ENCODE results near the gene CACNA2D3. TPM values are rescaled to one million over a fixed set of nuclear protein-coding genes. Genes with fewer than 3 reads are reported as not detected.

Gene CACNA2D3
- total RNA-seq, 1 experiment from 2014 or later = not detected

- intact Hi-C loops (cut with micrococcal nuclease; ENCODE audit: unreplicated experiment) = no loop called here
Measured at GRCh38 chr3:54831112-54831511, 708.8 kb downstream of the CACNA2D3 start.

GRCh38 chr3:54832876-54833275 lies 710.5 kb downstream of the CACNA2D3 start:
- no TSS peak for BruUV-seq (replicated peaks)
- Histone ChIP-seq H3K27me3 (replicated peaks; ENCODE audit: control insufficient read depth, insufficient read depth, low read length) (no peaks in the 10 kb centered on the region), H3K4me1 (no peaks in the 10 kb centered on the region), H3K9me3 (peaks cover 7% of the 10 kb centered on the region; the same call in 1 of the 2 replicates), H3K36me3 (ENCODE audit: control insufficient read depth, insufficient read depth, low read length) (no peaks in the 10 kb centered on the region), H3K4me3 (ENCODE audit: low read depth, low read length) (no peak overlapping the region)
- intact Hi-C loops (cut with micrococcal nuclease; ENCODE audit: unreplicated experiment) = no loop called here
- Mint-ChIP-seq H3K36me3 (ENCODE audit: insufficient read depth, unreplicated experiment) (no peaks in the 10 kb centered on the region), H3K9me3 (ENCODE audit: unreplicated experiment) (peaks cover 9% of the 10 kb centered on the region), H3K27ac (ENCODE audit: unreplicated experiment) (no peak overlapping the region), H3K4me1 (ENCODE audit: low read depth, unreplicated experiment) (no peaks in the 10 kb centered on the region), H3K4me3 (ENCODE audit: unreplicated experiment) (no peak overlapping the region), H3K27me3 (ENCODE audit: insufficient read depth, unreplicated experiment) (no peaks in the 10 kb centered on the region)
- ChIA-PET CTCF (no interaction called here), POLR2A (no interaction called here)
- no peak for TF ChIP-seq CTCF (IDR thresholded peaks at IDR 0.05; ENCODE audit: insufficient read depth in 1 of 2, low read depth in 1 of 2, low read length in 1 of 2, severe bottlenecking in 1 of 2, unreplicated experiment in 1 of 2)
- DNase-seq = no peak

More at GRCh38 chr3:54831112-54831511, 708.8 kb downstream of the CACNA2D3 start:
- Mint-ChIP-seq H3K4me3 (ENCODE audit: unreplicated experiment) (no peak overlapping the region), H3K36me3 (ENCODE audit: insufficient read depth, unreplicated experiment) (no peaks in the 10 kb centered on the region), H3K27ac (ENCODE audit: unreplicated experiment) (no peak overlapping the region), H3K27me3 (ENCODE audit: insufficient read depth, unreplicated experiment) (no peaks in the 10 kb centered on the region), H3K9me3 (ENCODE audit: unreplicated experiment) (peaks cover 9% of the 10 kb centered on the region), H3K4me1 (ENCODE audit: low read depth, unreplicated experiment) (no peaks in the 10 kb centered on the region)
- CTCF ChIA-PET = interaction anchor here (0.6 kb wide), 1 partner anchor 676 kb away, joined by 4 read pairs; no protein-coding TSS in a partner anchor
- TF ChIP-seq CTCF (IDR thresholded peaks at IDR 0.05; ENCODE audit: insufficient read depth in 1 of 2, low read depth in 1 of 2, low read length in 1 of 2, severe bottlenecking in 1 of 2, unreplicated experiment in 1 of 2) = no peak
- no peak for DNase-seq
- Histone ChIP-seq H3K9me3 (peaks cover 7% of the 10 kb centered on the region; the same call in 1 of the 2 replicates), H3K4me1 (no peaks in the 10 kb centered on the region), H3K27me3 (replicated peaks; ENCODE audit: control insufficient read depth, insufficient read depth, low read length) (no peaks in the 10 kb centered on the region), H3K36me3 (ENCODE audit: control insufficient read depth, insufficient read depth, low read length) (no peaks in the 10 kb centered on the region), H3K4me3 (ENCODE audit: low read depth, low read length) (no peak overlapping the region)
- BruUV-seq (replicated peaks) = no TSS peak
- POLR2A ChIA-PET = no interaction called here

- no peak overlapping the region for H3K4me3 Mint-ChIP-seq (ENCODE audit: unreplicated experiment)
Measured at GRCh38 chr3:54835701-54836100, 713.3 kb downstream of the CACNA2D3 start.

More at GRCh38 chr3:54835701-54836100, 713.3 kb downstream of the CACNA2D3 start:
- POLR2A ChIA-PET = no interaction called here
- H3K9me3 Mint-ChIP-seq (ENCODE audit: unreplicated experiment) = peaks cover 9% of the 10 kb centered on the region
- BruUV-seq (replicated peaks) = no TSS peak
- intact Hi-C loops (cut with micrococcal nuclease; ENCODE audit: unreplicated experiment) = no loop called here
- Histone ChIP-seq H3K4me1 (no peaks in the 10 kb centered on the region), H3K27me3 (replicated peaks; ENCODE audit: control insufficient read depth, insufficient read depth, low read length) (no peaks in the 10 kb centered on the region), H3K36me3 (ENCODE audit: control insufficient read depth, insufficient read depth, low read length) (no peaks in the 10 kb centered on the region), H3K4me3 (ENCODE audit: low read depth, low read length) (no peak overlapping the region), H3K9me3 (peaks cover 3% of the 10 kb centered on the region; the same call in 1 of the 2 replicates)
- TF ChIP-seq CTCF (IDR thresholded peaks at IDR 0.05; ENCODE audit: insufficient read depth in 1 of 2, low read depth in 1 of 2, low read length in 1 of 2, severe bottlenecking in 1 of 2, unreplicated experiment in 1 of 2) = no peak
- H3K36me3 Mint-ChIP-seq (ENCODE audit: insufficient read depth, unreplicated experiment) = no peaks in the 10 kb centered on the region
- CTCF ChIA-PET = no interaction called here
- no peaks in the 10 kb centered on the region for H3K4me1 Mint-ChIP-seq (ENCODE audit: low read depth, unreplicated experiment)
- no peaks in the 10 kb centered on the region for H3K27me3 Mint-ChIP-seq (ENCODE audit: insufficient read depth, unreplicated experiment)
- no peak for DNase-seq
- H3K27ac Mint-ChIP-seq (ENCODE audit: unreplicated experiment) = no peak overlapping the region

All from Caco-2 (cell line).